ENCODE data around the gene GRPEL1.

DNA sequence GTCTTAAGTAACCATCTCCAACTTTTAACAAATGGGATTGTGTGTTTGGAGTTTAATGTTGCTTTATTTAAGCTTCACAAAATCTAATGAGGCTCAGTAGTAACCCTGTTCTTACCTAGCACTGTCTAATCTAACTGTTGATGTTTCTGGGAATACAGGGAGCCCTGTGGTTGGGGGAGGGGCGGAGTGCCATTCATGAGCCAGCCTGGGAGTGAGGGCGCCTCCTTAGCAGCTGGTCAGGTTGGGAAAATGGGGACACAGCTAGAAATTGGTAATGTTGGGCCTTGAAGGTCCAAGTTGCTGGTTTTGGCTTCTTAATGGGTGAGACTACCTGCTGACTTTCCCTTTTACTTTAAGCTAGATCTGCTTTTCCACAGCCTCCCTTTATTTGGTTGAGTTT is 47.6 kb downstream of the GRPEL1 start:
- TF ChIP-seq, protein P1, sequence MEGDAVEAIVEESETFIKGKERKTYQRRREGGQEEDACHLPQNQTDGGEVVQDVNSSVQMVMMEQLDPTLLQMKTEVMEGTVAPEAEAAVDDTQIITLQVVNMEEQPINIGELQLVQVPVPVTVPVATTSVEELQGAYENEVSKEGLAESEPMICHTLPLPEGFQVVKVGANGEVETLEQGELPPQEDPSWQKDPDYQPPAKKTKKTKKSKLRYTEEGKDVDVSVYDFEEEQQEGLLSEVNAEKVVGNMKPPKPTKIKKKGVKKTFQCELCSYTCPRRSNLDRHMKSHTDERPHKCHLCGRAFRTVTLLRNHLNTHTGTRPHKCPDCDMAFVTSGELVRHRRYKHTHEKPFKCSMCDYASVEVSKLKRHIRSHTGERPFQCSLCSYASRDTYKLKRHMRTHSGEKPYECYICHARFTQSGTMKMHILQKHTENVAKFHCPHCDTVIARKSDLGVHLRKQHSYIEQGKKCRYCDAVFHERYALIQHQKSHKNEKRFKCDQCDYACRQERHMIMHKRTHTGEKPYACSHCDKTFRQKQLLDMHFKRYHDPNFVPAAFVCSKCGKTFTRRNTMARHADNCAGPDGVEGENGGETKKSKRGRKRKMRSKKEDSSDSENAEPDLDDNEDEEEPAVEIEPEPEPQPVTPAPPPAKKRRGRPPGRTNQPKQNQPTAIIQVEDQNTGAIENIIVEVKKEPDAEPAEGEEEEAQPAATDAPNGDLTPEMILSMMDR (conservative IDR thresholded peaks at IDR 0.05), result no peak
- TF ChIP-seq EZH2 (IDR thresholded peaks at IDR 0.05; ENCODE audit: low read depth), result no peak
